Keratinocyte (primary cell): ENCODE measurements around the gene C6orf62. TPM values are rescaled to one million over a fixed set of nuclear protein-coding genes. Genes with fewer than 3 reads are reported as not detected.

Experiments
- DNase-seq: peaks from one replicate; pipeline ENCODE4 v3.0.0-alpha.2; 2011; ENCODE audit warnings: low read depth, missing footprints, low spot score
- FAIRE-seq: peaks from 2 replicates; lab custom pipeline; 2011; peaks lifted over from hg19 to GRCh38; lab: Jason Lieb, UNC
- H2AFZ ChIP-seq: 2 replicates; pipeline ENCODE4 v1.6.0; 2012; ENCODE audit warnings: low read length, control low read depth, inconsistent platforms; ENCODE audit not compliant: control insufficient read depth
- H3K27ac ChIP-seq: 2 replicates; pipeline ENCODE4 v1.5.1; 2011; ENCODE audit warnings: low read length; ENCODE audit not compliant: control insufficient read depth, insufficient read depth
- H3K27me3 ChIP-seq: 3 replicates; pipeline ENCODE4 v1.6.0; 2011; ENCODE audit warnings: low read length; ENCODE audit not compliant: control insufficient read depth, insufficient read depth; ENCODE audit errors: extremely low read depth
- H3K36me3 ChIP-seq, 2 experiments: 2 replicates in 1 of 2; 3 replicates in 1 of 2; pipeline ENCODE4 v1.5.1; 2011; ENCODE audit warnings: low read length in 2 of 2, mild to moderate bottlenecking in 1 of 2; ENCODE audit not compliant: control insufficient read depth in 2 of 2, insufficient read depth in 2 of 2; ENCODE audit errors: extremely low read depth in 1 of 2
- H3K4me1 ChIP-seq: 3 replicates; pipeline ENCODE4 v1.5.1; 2011; ENCODE audit warnings: low read length; ENCODE audit not compliant: control insufficient read depth, insufficient read depth; ENCODE audit errors: extremely low read depth
- H3K4me2 ChIP-seq: 3 replicates; pipeline ENCODE4 v1.6.0; 2011; ENCODE audit warnings: low read depth, low read length; ENCODE audit not compliant: control insufficient read depth, insufficient read depth; ENCODE audit errors: extremely low read depth
- H3K4me3 ChIP-seq, 3 experiments: fragments of 200-600 bp in 1 of 3; sonication (generic) in 1 of 3; 2 replicates in 2 of 3; 3 replicates in 1 of 3; pipeline ENCODE4 v1.5.1; 2011 to 2016; ENCODE audit warnings: low read length in 3 of 3, mild to moderate bottlenecking in 3 of 3, control low read depth in 2 of 3, inconsistent platforms in 1 of 3, low read depth in 1 of 3, mixed read lengths in 1 of 3, mixed run types in 1 of 3, moderate library complexity in 1 of 3; ENCODE audit not compliant: control insufficient read depth in 2 of 3, insufficient read depth in 2 of 3; ENCODE audit errors: extremely low read depth in 1 of 3
- H3K79me2 ChIP-seq: 2 replicates; pipeline ENCODE4 v1.6.0; 2012; ENCODE audit warnings: low read length; ENCODE audit not compliant: control insufficient read depth, insufficient read depth
- H3K9ac ChIP-seq: 3 replicates; pipeline ENCODE4 v1.6.0; 2011; ENCODE audit warnings: low read length; ENCODE audit not compliant: control insufficient read depth, insufficient read depth; ENCODE audit errors: extremely low read depth
- H3K9me1 ChIP-seq: 3 replicates; pipeline ENCODE4 v1.6.0; 2011; ENCODE audit warnings: low read length; ENCODE audit not compliant: control insufficient read depth, insufficient read depth; ENCODE audit errors: extremely low read depth
- H3K9me3 ChIP-seq: 2 replicates; pipeline ENCODE4 v1.5.1; 2012; ENCODE audit warnings: low read depth, low read length; ENCODE audit not compliant: control insufficient read depth
- H4K20me1 ChIP-seq: 3 replicates; pipeline ENCODE4 v1.6.0; 2011; ENCODE audit warnings: low read length; ENCODE audit not compliant: control insufficient read depth, insufficient read depth; ENCODE audit errors: extremely low read depth
- EZH2 ChIP-seq: IDR thresholded peaks from one replicate; pipeline ENCODE4 v1.6.1; 2012; ENCODE audit warnings: inconsistent platforms, mild to moderate bottlenecking, low read length, moderate library complexity
- dilution Hi-C: fragments of 300-500 bp; cut with MboI; formaldehyde crosslinking; loops from one replicate; pipeline ENCODE4 v1.7.0; 2020; ENCODE audit warnings: low sequenced_read_pairs; ENCODE audit not compliant: extremely low pct_ligation_motif_present
- polyA plus RNA-seq, 5 experiments: library from polyadenylated mRNA; depleted of rRNA in 3 of 5; stranded (reverse) in 3 of 5; stranded (forward) in 1 of 5; unstranded in 1 of 5; fragments of >200 nt; gene quantifications; 1 replicate in 1 of 5; 2 replicates in 3 of 5; 3 replicates in 1 of 5; pipeline versions ENCODE4 v1.2.1 to v1.2.3, GENCODE V29; 2011 to 2012; ENCODE audit warnings: missing spikeins in 2 of 5, low read depth in 1 of 5, low replicate concordance in 1 of 5
- TF ChIP-seq, protein P1 (sequence below), 3 experiments: IDR thresholded peaks in 1 of 3; conservative IDR thresholded peaks in 1 of 3; optimal IDR thresholded peaks in 1 of 3; 2 replicates in 2 of 3; 3 replicates in 1 of 3; pipeline versions ENCODE3 to v1.5.1; 2011; ENCODE audit warnings: low read length in 3 of 3, mild to moderate bottlenecking in 3 of 3, moderate library complexity in 2 of 3, control low read depth in 1 of 3, inconsistent platforms in 1 of 3; ENCODE audit not compliant: insufficient read depth in 2 of 3; ENCODE audit errors: extremely low read depth in 1 of 3

C6orf62 gene
- polyA plus RNA-seq, 1 donor (not counting 4 experiments of a cell fraction or from before 2014, with no cell fraction given), result 77.3 TPM

DNA sequence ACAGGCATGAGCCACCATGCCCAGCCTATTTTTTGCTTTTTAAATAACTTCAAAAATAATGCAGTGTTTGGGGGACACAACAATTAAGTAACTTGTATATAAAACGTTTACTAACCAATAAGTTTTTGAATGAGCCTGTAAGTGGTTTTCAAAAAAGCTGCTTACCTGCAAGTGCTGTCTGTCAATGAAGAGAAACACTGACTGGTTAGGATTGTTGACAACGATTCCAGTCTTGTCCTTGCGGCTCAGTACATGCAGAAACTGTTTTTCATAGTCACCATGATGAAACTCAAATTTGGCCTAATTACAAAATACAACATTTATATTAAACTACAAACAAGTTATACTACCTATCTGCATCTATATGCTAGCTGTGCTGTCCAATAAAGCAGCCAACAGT, 10.3 kb downstream of the C6orf62 start:
- DNase-seq (no peak), FAIRE-seq (no peak)
- Histone ChIP-seq H3K9me1 (no peaks in the 10 kb centered on the region), H3K9me3 (no peaks in the 10 kb centered on the region), H3K27ac (no peak overlapping the region), H4K20me1 (peaks cover 14% of the 10 kb centered on the region), H3K9ac (no peak overlapping the region), H3K79me2 (peaks cover 38% of the 10 kb centered on the region), H2AFZ (no peak overlapping the region), H3K4me1 (no peaks in the 10 kb centered on the region), H3K4me3 (no peak overlapping the region), H3K36me3 (peaks cover 19 to 54% of the 10 kb centered on the region in 2 experiments), H3K4me2 (no peak overlapping the region), H3K27me3 (no peaks in the 10 kb centered on the region)
- dilution Hi-C loops, result no loop called here
- TF ChIP-seq, protein P1, sequence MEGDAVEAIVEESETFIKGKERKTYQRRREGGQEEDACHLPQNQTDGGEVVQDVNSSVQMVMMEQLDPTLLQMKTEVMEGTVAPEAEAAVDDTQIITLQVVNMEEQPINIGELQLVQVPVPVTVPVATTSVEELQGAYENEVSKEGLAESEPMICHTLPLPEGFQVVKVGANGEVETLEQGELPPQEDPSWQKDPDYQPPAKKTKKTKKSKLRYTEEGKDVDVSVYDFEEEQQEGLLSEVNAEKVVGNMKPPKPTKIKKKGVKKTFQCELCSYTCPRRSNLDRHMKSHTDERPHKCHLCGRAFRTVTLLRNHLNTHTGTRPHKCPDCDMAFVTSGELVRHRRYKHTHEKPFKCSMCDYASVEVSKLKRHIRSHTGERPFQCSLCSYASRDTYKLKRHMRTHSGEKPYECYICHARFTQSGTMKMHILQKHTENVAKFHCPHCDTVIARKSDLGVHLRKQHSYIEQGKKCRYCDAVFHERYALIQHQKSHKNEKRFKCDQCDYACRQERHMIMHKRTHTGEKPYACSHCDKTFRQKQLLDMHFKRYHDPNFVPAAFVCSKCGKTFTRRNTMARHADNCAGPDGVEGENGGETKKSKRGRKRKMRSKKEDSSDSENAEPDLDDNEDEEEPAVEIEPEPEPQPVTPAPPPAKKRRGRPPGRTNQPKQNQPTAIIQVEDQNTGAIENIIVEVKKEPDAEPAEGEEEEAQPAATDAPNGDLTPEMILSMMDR (optimal IDR thresholded peaks at IDR 0.05 in 1 of 3, IDR thresholded peaks at IDR 0.05 in 1 of 3, conservative IDR thresholded peaks at IDR 0.05 in 1 of 3; ENCODE audit: extremely low read depth in 1 of 3, insufficient read depth in 2 of 3, low read length in 3 of 3), result no peak
- TF ChIP-seq EZH2, result no peak

DNA sequence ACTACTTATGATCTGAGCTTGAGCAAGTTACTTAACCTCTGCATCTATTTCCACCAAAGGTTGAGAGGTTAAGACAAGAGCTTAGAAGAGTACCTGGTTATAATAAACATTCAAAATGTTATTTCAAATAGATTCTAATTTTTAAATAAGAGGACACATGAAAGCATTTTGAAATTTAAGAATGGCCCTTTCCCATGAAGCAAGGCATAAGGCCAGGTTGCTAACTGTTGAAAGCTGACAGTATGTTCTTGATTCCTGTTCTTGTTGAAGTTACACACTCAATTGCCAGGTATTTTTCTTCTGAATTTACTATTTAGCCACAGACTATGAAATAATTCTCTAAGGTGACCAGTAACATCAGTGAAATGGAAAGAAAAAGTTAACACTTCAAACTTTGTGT, 14.5 kb downstream of the C6orf62 start:
- H3K36me3 ChIP-seq, result peaks cover 16 to 44% of the 10 kb centered on the region in 2 experiments
- dilution Hi-C loops, result no loop called here
- H2AFZ ChIP-seq, result no peak overlapping the region
- H4K20me1 ChIP-seq, result peaks cover 4% of the 10 kb centered on the region
- H3K4me2 ChIP-seq, result no peak overlapping the region
- H3K4me1 ChIP-seq, result no peaks in the 10 kb centered on the region
- H3K9ac ChIP-seq, result no peak overlapping the region
- DNase-seq (no peak), FAIRE-seq (no peak)
- no peaks in the 10 kb centered on the region for H3K9me3 ChIP-seq
- no peak for TF ChIP-seq EZH2
- TF ChIP-seq, protein P1 (optimal IDR thresholded peaks at IDR 0.05 in 1 of 3, IDR thresholded peaks at IDR 0.05 in 1 of 3, conservative IDR thresholded peaks at IDR 0.05 in 1 of 3; ENCODE audit: extremely low read depth in 1 of 3, insufficient read depth in 2 of 3, low read length in 3 of 3), result no peak
- no peak overlapping the region for H3K4me3 ChIP-seq
- no peaks in the 10 kb centered on the region for H3K9me1 ChIP-seq
- H3K27ac ChIP-seq, result no peak overlapping the region
- no peaks in the 10 kb centered on the region for H3K27me3 ChIP-seq
- H3K79me2 ChIP-seq, result peaks cover 5% of the 10 kb centered on the region
